Astrocyte of the cerebellum (primary cell): ENCODE measurements around the gene HECTD3.

Experiments
- DNase-seq: peaks from one replicate; pipeline ENCODE4 v3.0.0-alpha.2; 2011; ENCODE audit warnings: low read depth
- H3K4me3 ChIP-seq: 2 replicates; pipeline ENCODE4 v1.5.1; 2011; ENCODE audit warnings: mild to moderate bottlenecking, low read depth, low read length, moderate library complexity
- CTCF ChIP-seq: IDR thresholded peaks from 2 replicates; pipeline ENCODE4 v1.5.1; 2012; ENCODE audit warnings: low read length, low read depth, moderate library complexity, mild to moderate bottlenecking; ENCODE audit errors: missing control alignments
- in situ Hi-C: cut with HindIII; loops from 2 replicates; pipeline ENCODE4 v1.10.0; 2017; ENCODE audit warnings: low sequenced_read_pairs

The HECTD3 gene

GRCh38 chr1:45009956-45010854 lies 919 bp downstream of the HECTD3 start:
- TF ChIP-seq CTCF = no peak
- DNase-seq = no peak
- peak overlapping the region; percentile 97 for H3K4me3 ChIP-seq
- in situ Hi-C loops = no loop called here

GRCh38 chr1:45009296-45009865 lies 1.7 kb downstream of the HECTD3 start:
- TF ChIP-seq CTCF = no peak
- no peak for DNase-seq
- no peak overlapping the region for H3K4me3 ChIP-seq
- in situ Hi-C loops = no loop called here

- TF ChIP-seq CTCF = no peak
- in situ Hi-C loops = no loop called here
- DNase-seq = no peak
- no peak overlapping the region for H3K4me3 ChIP-seq
Observed at GRCh38 chr1:45008516-45008915, 2.6 kb downstream of the HECTD3 start.

- in situ Hi-C loops = no loop called here
- no peak for TF ChIP-seq CTCF
- no peak for DNase-seq
- H3K4me3 ChIP-seq = no peak overlapping the region
Observed at GRCh38 chr1:45008076-45008475, 3.0 kb downstream of the HECTD3 start.

GRCh38 chr1:45007311-45007710 lies 3.8 kb downstream of the HECTD3 start:
- in situ Hi-C loops = no loop called here
- no peak overlapping the region for H3K4me3 ChIP-seq

GRCh38 chr1:45005761-45006160 lies 5.4 kb downstream of the HECTD3 start:
- in situ Hi-C loops = no loop called here
- no peak overlapping the region for H3K4me3 ChIP-seq
- DNase-seq = no peak
- no peak for TF ChIP-seq CTCF

More at GRCh38 chr1:45007311-45007710, 3.8 kb downstream of the HECTD3 start:
- TF ChIP-seq CTCF = no peak
- no peak for DNase-seq
